RCC 7860 (cell line): ENCODE data around the gene BICDL2.

ENCODE experiments used
- DNase-seq: peaks from one replicate; pipeline ENCODE4 v3.0.0-alpha.2; 2015; ENCODE audit warnings: low spot score
- FAIRE-seq: peaks from 2 replicates; lab custom pipeline; 2012; peaks lifted over from hg19 to GRCh38; lab: Jason Lieb, UNC

Gene BICDL2

GRCh38 chr16:3012828-3013420 is 23.8 kb downstream of the BICDL2 start, which contains the start of gene CLDN9:
TSS of gene CLDN9 (plus strand) at chr16:3012923. CDS start at chr16:3013363, 440 bp downstream.
- DNase-seq (no peak), FAIRE-seq (no peak)

- DNase-seq (no peak), FAIRE-seq (no peak)
These were observed 24.5 kb downstream of the BICDL2 start for GRCh38 chr16:3012246-3012645.

- FAIRE-seq (no peak), DNase-seq (no peak)
These were observed 26.2 kb downstream of the BICDL2 start for GRCh38 chr16:3010510-3010909.

GRCh38 chr16:3009568-3010390 is 27.0 kb downstream of the BICDL2 start:
- no peak for DNase-seq
- no peak for FAIRE-seq

GRCh38 chr16:3008690-3009037 is 28.1 kb downstream of the BICDL2 start:
- FAIRE-seq: no peak
- DNase-seq: no peak

GRCh38 chr16:3007957-3008689 is 28.6 kb downstream of the BICDL2 start:
- FAIRE-seq (no peak), DNase-seq (no peak)

GRCh38 chr16:3007059-3007956 is 29.4 kb downstream of the BICDL2 start:
- DNase-seq (no peak), FAIRE-seq (no peak)

GRCh38 chr16:3004781-3005284 is 31.9 kb downstream of the BICDL2 start:
- peak; percentile 29 for DNase-seq
- FAIRE-seq: no peak

- FAIRE-seq (no peak), DNase-seq (peak; percentile 5)
These were observed 32.4 kb downstream of the BICDL2 start for GRCh38 chr16:3004319-3004718.

- FAIRE-seq: peak; percentile 86
- peak; percentile 98 for DNase-seq
These were observed 33.0 kb downstream of the BICDL2 start for GRCh38 chr16:3003582-3004270.

- no peak for DNase-seq
- no peak for FAIRE-seq
These were observed 35.4 kb downstream of the BICDL2 start for GRCh38 chr16:3001316-3001715.

- DNase-seq (no peak), FAIRE-seq (no peak)
These were observed 36.2 kb downstream of the BICDL2 start for GRCh38 chr16:3000540-3000939.

- FAIRE-seq (no peak), DNase-seq (no peak)
These were observed 36.8 kb downstream of the BICDL2 start for GRCh38 chr16:2999929-3000328.

- FAIRE-seq (no peak), DNase-seq (no peak)
These were observed 40.4 kb downstream of the BICDL2 start for GRCh38 chr16:2996298-2996697.

GRCh38 chr16:2992383-2993081 is 44.2 kb downstream of the BICDL2 start:
- DNase-seq (no peak), FAIRE-seq (no peak)

- DNase-seq: no peak
These were observed 45.0 kb downstream of the BICDL2 start for GRCh38 chr16:2991566-2992261.

GRCh38 chr16:2990891-2991290 is 45.9 kb downstream of the BICDL2 start:
- FAIRE-seq: no peak
- DNase-seq: no peak

More at GRCh38 chr16:2991566-2992261, 45.0 kb downstream of the BICDL2 start:
- FAIRE-seq: no peak

GRCh38 chr16:2988590-2989099 is 48.1 kb downstream of the BICDL2 start:
- DNase-seq: no peak
- FAIRE-seq: no peak
